GM23338 (cell line): ENCODE measurements around the gene COL9A3. TPM values are rescaled to one million over a fixed set of nuclear protein-coding genes. Genes with fewer than 3 reads are reported as not detected.

Source experiments
- ATAC-seq: fragments of 200-7000 bp; cut with Tn5 transposase; 3 replicates; pipeline ENCODE4 v1.9.1; 2020
- DNase-seq: peaks from one replicate; pipeline ENCODE4 v3.0.0-alpha.2; 2015; ENCODE audit warnings: low spot score
- H2AFZ ChIP-seq: fragments of 200-600 bp; sonication (generic); 2 replicates; pipeline ENCODE4 v1.8.0; 2016; ENCODE audit warnings: antibody characterized with exemption, mild to moderate bottlenecking, moderate library complexity
- H3F3A ChIP-seq: fragments of 200-600 bp; sonication (generic); replicated peaks from 2 replicates; pipeline ENCODE4 v1.8.0; 2017; ENCODE audit warnings: antibody characterized with exemption, mixed run types, low read depth
- H3K27ac ChIP-seq: fragments of 200-600 bp; sonication (generic); 2 replicates; pipeline ENCODE4 v1.6.1; 2016; ENCODE audit warnings: low read depth
- H3K27me3 ChIP-seq: fragments of 200-600 bp; sonication (generic); 2 replicates; pipeline ENCODE4 v1.8.0; 2016; ENCODE audit warnings: mild to moderate bottlenecking, mixed run types, moderate library complexity; ENCODE audit not compliant: insufficient read depth
- H3K36me3 ChIP-seq: fragments of 200-600 bp; sonication (generic); 2 replicates; pipeline ENCODE4 v1.8.0; 2016; ENCODE audit warnings: mild to moderate bottlenecking; ENCODE audit not compliant: insufficient read depth
- H3K4me1 ChIP-seq: fragments of 200-600 bp; sonication (generic); 2 replicates; pipeline ENCODE4 v1.8.0; 2016; ENCODE audit warnings: mild to moderate bottlenecking, moderate library complexity; ENCODE audit not compliant: insufficient read depth
- H3K4me2 ChIP-seq: fragments of 200-600 bp; sonication (generic); 2 replicates; pipeline ENCODE4 v1.7.1; 2017; ENCODE audit warnings: mixed run types
- H3K4me3 ChIP-seq: fragments of 200-600 bp; sonication (generic); 2 replicates; pipeline ENCODE4 v1.6.1; 2016; ENCODE audit warnings: mixed run types
- H3K79me2 ChIP-seq: fragments of 200-600 bp; sonication (generic); replicated peaks from 2 replicates; pipeline ENCODE4 v1.8.0; 2017; ENCODE audit warnings: mild to moderate bottlenecking; ENCODE audit not compliant: insufficient read depth
- H3K9me2 ChIP-seq: fragments of 200-600 bp; sonication (generic); 2 replicates; pipeline ENCODE4 v1.8.0; 2017; ENCODE audit not compliant: insufficient read depth
- H4K20me1 ChIP-seq: fragments of 200-600 bp; sonication (generic); replicated peaks from 2 replicates; pipeline ENCODE4 v1.8.0; 2017; ENCODE audit warnings: mild to moderate bottlenecking; ENCODE audit not compliant: insufficient read depth
- H3K27ac Mint-ChIP-seq: 2 replicates; pipeline ENCODE4 v1.8.0; 2020; ENCODE audit warnings: inconsistent platforms, mild to moderate bottlenecking, moderate library complexity, mixed read lengths
- H3K27me3 Mint-ChIP-seq: 3 replicates; pipeline ENCODE4 v1.8.0; 2022; ENCODE audit warnings: low read depth, mild to moderate bottlenecking, moderate library complexity, mixed read lengths, inconsistent platforms; ENCODE audit not compliant: insufficient read depth, poor library complexity
- H3K36me3 Mint-ChIP-seq: 3 replicates; pipeline ENCODE4 v1.8.0; 2021; ENCODE audit warnings: low read depth, mild to moderate bottlenecking, inconsistent platforms, moderate library complexity, mixed read lengths
- H3K4me1 Mint-ChIP-seq: 3 replicates; pipeline ENCODE4 v1.8.0; 2020; ENCODE audit warnings: mild to moderate bottlenecking, inconsistent platforms, mixed read lengths
- H3K4me3 Mint-ChIP-seq: 3 replicates; pipeline ENCODE4 v1.8.0; 2021; ENCODE audit warnings: moderate library complexity, mild to moderate bottlenecking, inconsistent platforms, mixed read lengths
- H3K9me3 Mint-ChIP-seq: 3 replicates; pipeline ENCODE4 v1.8.0; 2020; ENCODE audit warnings: moderate library complexity, mild to moderate bottlenecking, inconsistent platforms, mixed read lengths
- CREB1 ChIP-seq: fragments of 250-450 bp; sonication (Bioruptor Pico); IDR thresholded peaks from 2 replicates; pipeline ENCODE4 v1.5.0; 2020; ENCODE audit warnings: low read depth, mild to moderate bottlenecking, moderate library complexity
- CTCF ChIP-seq, 2 experiments: fragments of 200-600 bp in 1 of 2; sonication (generic) in 1 of 2; conservative IDR thresholded peaks; 2 replicates each; pipeline versions ENCODE4 v1.5.1 to v1.6.1; 2016 to 2017; ENCODE audit warnings: antibody characterized with exemption in 2 of 2, low read depth in 2 of 2, mild to moderate bottlenecking in 2 of 2, moderate library complexity in 1 of 2
- ETS1 ChIP-seq: IDR thresholded peaks from 2 replicates; pipeline ENCODE4 v1.6.1; 2016; ENCODE audit warnings: antibody characterized with exemption
- EZH2 ChIP-seq: fragments of 200-600 bp; sonication (generic); IDR thresholded peaks from one replicate; pipeline ENCODE4 v1.8.0; 2017; ENCODE audit warnings: antibody characterized with exemption, mild to moderate bottlenecking, low read depth; ENCODE audit not compliant: unreplicated experiment
- EZH2phosphoT487 ChIP-seq: fragments of 200-600 bp; sonication (generic); IDR thresholded peaks from one replicate; pipeline ENCODE4 v1.8.1; 2018; ENCODE audit warnings: antibody characterized with exemption; ENCODE audit not compliant: unreplicated experiment
- JUNB ChIP-seq: IDR thresholded peaks from one replicate; pipeline ENCODE4 v1.6.1; 2016; ENCODE audit warnings: antibody characterized with exemption; ENCODE audit not compliant: unreplicated experiment
- NANOG ChIP-seq: IDR thresholded peaks from 2 replicates; pipeline ENCODE4 v1.6.1; 2016; ENCODE audit warnings: antibody characterized with exemption, borderline replicate concordance
- POLR2AphosphoS5 ChIP-seq: IDR thresholded peaks from 2 replicates; pipeline ENCODE4 v1.6.1; 2016; ENCODE audit warnings: antibody characterized with exemption, low read depth
- REST ChIP-seq: IDR thresholded peaks from one replicate; pipeline ENCODE4 v1.6.1; 2018; ENCODE audit warnings: antibody characterized with exemption; ENCODE audit not compliant: unreplicated experiment
- STAT1 ChIP-seq: IDR thresholded peaks from one replicate; pipeline ENCODE4 v1.6.1; 2016; ENCODE audit warnings: antibody characterized with exemption; ENCODE audit not compliant: unreplicated experiment
- ZNF114 ChIP-seq: fragments of 250-450 bp; sonication (Bioruptor Pico); IDR thresholded peaks from 2 replicates; pipeline ENCODE4 v1.5.0; 2020; ENCODE audit warnings: mild to moderate bottlenecking, moderate library complexity
- ZNF331 ChIP-seq: fragments of 250-450 bp; sonication (Bioruptor Pico); IDR thresholded peaks from 2 replicates; pipeline ENCODE4 v1.5.0; 2020; ENCODE audit warnings: low read depth, mild to moderate bottlenecking, moderate library complexity
- ZNF462 ChIP-seq: fragments of 250-450 bp; sonication (Bioruptor Pico); IDR thresholded peaks from 2 replicates; pipeline ENCODE4 v1.5.0; 2020; ENCODE audit warnings: mild to moderate bottlenecking, moderate library complexity
- polyA plus RNA-seq: library from polyadenylated mRNA; unstranded; fragments of >200 nt; fragmentation: Nextera tagmentation; extraction: Ambion mirVana; gene quantifications from 2 replicates; pipeline ENCODE4 v1.2.1, GENCODE V29; 2016
- total RNA-seq: library from RNA; depleted of rRNA; stranded (reverse); fragments of >200 nt; shearing (Covaris generic); gene quantifications from 2 replicates; pipeline ENCODE4 v1.2.3, GENCODE V29; 2014

Gene COL9A3
- total and polyA plus RNA-seq, 2 experiments from 2014 or later, result 74.9 to 113 TPM

GRCh38 chr20:62770111-62770910 lies 46.5 kb upstream of the COL9A3 start:
- no peak overlapping the region for H3K4me3 Mint-ChIP-seq
- Histone ChIP-seq H3F3A (0 out of 2 replicates have a peak, but pooled peaks cover 2% of the 10 kb centered on the region), H2AFZ (no peak overlapping the region), H4K20me1 (no peaks in the 10 kb centered on the region), H3K79me2 (no peaks in the 10 kb centered on the region), H3K4me3 (no peak overlapping the region), H3K4me1 (no peaks in the 10 kb centered on the region; the same call in 1 of the 2 replicates), H3K4me2 (no peak overlapping the region), H3K36me3 (no peaks in the 10 kb centered on the region), H3K9me2 (no peaks in the 10 kb centered on the region), H3K27ac (no peak overlapping the region), H3K27me3 (no peaks in the 10 kb centered on the region)
- H3K4me1 Mint-ChIP-seq, result peaks cover 20% of the 10 kb centered on the region
- peaks cover 5% of the 10 kb centered on the region for H3K27me3 Mint-ChIP-seq
- DNase-seq (no peak), ATAC-seq (no peak)
- TF ChIP-seq STAT1 (no peak), CTCF (conservative IDR thresholded peaks at IDR 0.05; ENCODE audit: low read depth in 2 of 2) (no peak), NANOG (no peak), EZH2 (no peak), ZNF462 (CRISPR knock-in tag) (no peak), EZH2phosphoT487 (no peak), ZNF114 (CRISPR knock-in tag) (no peak), REST (no peak), JUNB (no peak), ZNF331 (CRISPR knock-in tag) (no peak), CREB1 (CRISPR knock-in tag) (no peak), ETS1 (no peak), POLR2AphosphoS5 (no peak)
- no peaks in the 10 kb centered on the region for H3K36me3 Mint-ChIP-seq
- H3K27ac Mint-ChIP-seq, result no peak overlapping the region
- no peaks in the 10 kb centered on the region for H3K9me3 Mint-ChIP-seq
